Gastrocnemius medialis (tissue), 4 donors: ENCODE results near the gene TBC1D2. TPM values are rescaled to one million over a fixed set of nuclear protein-coding genes. Genes with fewer than 3 reads are reported as not detected.

Source experiments
- ATAC-seq, 2 donors: fragments of 150-250 bp; one replicate each; pipeline ENCODE4 v1.9.1; 2016
- DNase-seq, 2 donors: peaks; one replicate each; pipeline ENCODE4 v3.0.0-alpha.2; 2019
- H3K27ac ChIP-seq, 4 donors: fragments of 200-600 bp; sonication (generic); 1 replicate in 1 of 4; 2 replicates in 3 of 4; pipeline ENCODE4 v1.5.1; 2016 to 2018; ENCODE audit warnings: mild to moderate bottlenecking in 2 of 4, moderate library complexity in 1 of 4
- H3K27me3 ChIP-seq, 3 donors: fragments of 200-600 bp; sonication (generic) in 2 of 3; 1 replicate in 1 of 3; 2 replicates in 2 of 3; pipeline versions ENCODE4 v1.5.1 to v1.6.0; 2016 to 2019; ENCODE audit warnings: mild to moderate bottlenecking in 1 of 3, moderate library complexity in 1 of 3
- H3K36me3 ChIP-seq, 2 donors: fragments of 200-600 bp; sonication (generic) in 1 of 2; one replicate each; pipeline ENCODE4 v1.5.1; 2017 to 2018
- H3K4me1 ChIP-seq, 2 donors: fragments of 200-600 bp; sonication (generic) in 1 of 2; one replicate each; pipeline ENCODE4 v1.5.1; 2016 to 2017; ENCODE audit warnings: mild to moderate bottlenecking in 2 of 2
- H3K4me3 ChIP-seq, 4 donors: fragments of 200-600 bp; sonication (generic) in 3 of 4; 1 replicate in 1 of 4; 2 replicates in 3 of 4; pipeline ENCODE4 v1.5.1; 2016 to 2019; ENCODE audit warnings: mild to moderate bottlenecking in 2 of 4
- H3K9me3 ChIP-seq, 3 donors: fragments of 200-600 bp; sonication (generic) in 2 of 3; 1 replicate in 1 of 3; 2 replicates in 2 of 3; pipeline ENCODE4 v1.5.1; 2016 to 2019
- POLR2A ChIP-seq, 2 donors: fragments of 450-650 bp; IDR thresholded peaks; one replicate each; pipeline ENCODE4 v1.6.1; 2017; ENCODE audit warnings: antibody characterized with exemption in 2 of 2, mild to moderate bottlenecking in 2 of 2, moderate library complexity in 2 of 2
- in situ Hi-C, 4 donors: fragments of 200-750 bp; cut with MboI; loops; one replicate each; pipeline versions ENCODE4 v1.15.0 to v1.8.0; 2017; ENCODE audit warnings: low sequenced_read_pairs in 4 of 4
- intact Hi-C: fragments of 100-400 bp; cut with DNase I; formaldehyde crosslinking; loops from one replicate; pipeline ENCODE4 v1.15.1; 2023; ENCODE audit warnings: low total_unique reads
- total RNA-seq, 4 donors: library from RNA; depleted of rRNA; stranded (reverse); fragments of >200 nt; gene quantifications; one replicate each; pipeline versions ENCODE4 v1.1.0 to v1.2.3, GENCODE V29; 2016
- TF ChIP-seq, protein P1 (sequence below), 5 experiments: fragments of 450-650 bp in 3 of 5; fragments of 200-600 bp in 2 of 5; sonication (generic) in 2 of 5; IDR thresholded peaks in 4 of 5; conservative IDR thresholded peaks in 1 of 5; 1 replicate in 4 of 5; 2 replicates in 1 of 5; pipeline ENCODE4 v1.5.1; 2016 to 2019; ENCODE audit warnings: antibody characterized with exemption in 5 of 5, mild to moderate bottlenecking in 3 of 5, moderate library complexity in 3 of 5

The TBC1D2 gene
- total RNA-seq, 4 donors from 2014 or later = 0.66 to 2.9 (median 1.6) TPM

DNA sequence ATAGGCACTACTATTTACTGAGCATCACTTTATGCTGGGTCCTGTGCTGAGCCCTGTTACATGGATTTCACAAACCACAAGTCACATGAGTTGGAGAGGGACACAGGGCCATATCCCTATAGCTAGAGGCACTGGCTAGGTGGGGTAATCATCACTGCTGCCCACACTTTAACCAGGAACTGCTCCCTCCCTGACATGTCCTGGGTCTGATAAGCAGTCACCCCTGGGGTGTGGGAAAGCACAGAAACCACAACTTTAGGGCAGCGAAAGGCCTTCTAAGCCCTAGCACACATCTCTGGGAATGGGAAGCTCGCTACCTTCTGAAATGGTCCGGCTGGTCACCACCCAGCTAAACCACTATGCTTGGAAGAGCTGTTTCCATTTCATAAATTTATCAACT, 15.0 kb downstream of the TBC1D2 start:
- Histone ChIP-seq H3K4me1 (no peaks in the 10 kb centered on the region), H3K27ac (no peak overlapping the region), H3K4me3 (no peak overlapping the region), H3K9me3 (no peaks in the 10 kb centered on the region), H3K27me3 (no peaks in the 10 kb centered on the region), H3K36me3 (no peaks in the 10 kb centered on the region)
- DNase-seq (no peak), ATAC-seq (no peak)
- in situ Hi-C loops (no loop called here), intact Hi-C loops (no loop called here)
- TF ChIP-seq POLR2A (IDR thresholded peaks at IDR 0.05) = no peak
- TF ChIP-seq, protein P1, sequence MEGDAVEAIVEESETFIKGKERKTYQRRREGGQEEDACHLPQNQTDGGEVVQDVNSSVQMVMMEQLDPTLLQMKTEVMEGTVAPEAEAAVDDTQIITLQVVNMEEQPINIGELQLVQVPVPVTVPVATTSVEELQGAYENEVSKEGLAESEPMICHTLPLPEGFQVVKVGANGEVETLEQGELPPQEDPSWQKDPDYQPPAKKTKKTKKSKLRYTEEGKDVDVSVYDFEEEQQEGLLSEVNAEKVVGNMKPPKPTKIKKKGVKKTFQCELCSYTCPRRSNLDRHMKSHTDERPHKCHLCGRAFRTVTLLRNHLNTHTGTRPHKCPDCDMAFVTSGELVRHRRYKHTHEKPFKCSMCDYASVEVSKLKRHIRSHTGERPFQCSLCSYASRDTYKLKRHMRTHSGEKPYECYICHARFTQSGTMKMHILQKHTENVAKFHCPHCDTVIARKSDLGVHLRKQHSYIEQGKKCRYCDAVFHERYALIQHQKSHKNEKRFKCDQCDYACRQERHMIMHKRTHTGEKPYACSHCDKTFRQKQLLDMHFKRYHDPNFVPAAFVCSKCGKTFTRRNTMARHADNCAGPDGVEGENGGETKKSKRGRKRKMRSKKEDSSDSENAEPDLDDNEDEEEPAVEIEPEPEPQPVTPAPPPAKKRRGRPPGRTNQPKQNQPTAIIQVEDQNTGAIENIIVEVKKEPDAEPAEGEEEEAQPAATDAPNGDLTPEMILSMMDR (IDR thresholded peaks at IDR 0.05 in 4 of 5, conservative IDR thresholded peaks at IDR 0.05 in 1 of 5) = no peak

DNA sequence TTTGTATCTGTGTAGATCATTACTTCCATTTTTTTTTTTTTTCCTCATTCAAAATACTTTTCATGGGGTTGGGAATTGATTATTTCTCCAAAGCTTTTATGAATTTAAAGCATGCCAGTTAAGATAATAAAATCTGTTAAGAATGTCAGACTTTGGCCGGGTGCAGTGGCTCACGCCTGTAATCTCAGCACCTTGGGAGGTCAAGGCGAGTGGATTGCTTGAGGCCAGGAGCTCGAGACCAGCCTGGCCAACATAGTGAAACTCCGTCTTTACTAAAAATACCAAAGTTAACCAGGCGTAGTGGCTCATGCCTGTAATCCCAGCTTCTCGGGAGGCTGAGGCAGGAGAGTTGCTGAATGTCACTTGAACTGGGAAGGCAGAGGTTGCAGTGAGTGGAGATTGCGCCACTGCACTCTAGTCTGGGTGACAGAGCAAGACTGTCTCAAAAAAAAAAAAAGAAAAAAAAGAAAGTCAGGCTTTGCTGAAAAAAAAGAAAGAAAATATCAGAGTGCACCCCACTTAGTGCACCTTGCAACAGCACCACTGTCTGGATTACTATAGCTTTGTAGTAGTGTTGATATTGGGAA, 18.5 kb downstream of the TBC1D2 start:
- ATAC-seq = no peak
- Histone ChIP-seq H3K27me3 (no peaks in the 10 kb centered on the region), H3K4me3 (no peak overlapping the region), H3K9me3 (no peaks in the 10 kb centered on the region), H3K36me3 (no peaks in the 10 kb centered on the region), H3K4me1 (no peaks in the 10 kb centered on the region), H3K27ac (no peak overlapping the region)
- intact Hi-C loops = no loop called here
- in situ Hi-C loops = no loop called here
- DNase-seq = no peak
- TF ChIP-seq, protein P1 (IDR thresholded peaks at IDR 0.05 in 4 of 5, conservative IDR thresholded peaks at IDR 0.05 in 1 of 5) = no peak
- TF ChIP-seq POLR2A (IDR thresholded peaks at IDR 0.05) = no peak

DNA sequence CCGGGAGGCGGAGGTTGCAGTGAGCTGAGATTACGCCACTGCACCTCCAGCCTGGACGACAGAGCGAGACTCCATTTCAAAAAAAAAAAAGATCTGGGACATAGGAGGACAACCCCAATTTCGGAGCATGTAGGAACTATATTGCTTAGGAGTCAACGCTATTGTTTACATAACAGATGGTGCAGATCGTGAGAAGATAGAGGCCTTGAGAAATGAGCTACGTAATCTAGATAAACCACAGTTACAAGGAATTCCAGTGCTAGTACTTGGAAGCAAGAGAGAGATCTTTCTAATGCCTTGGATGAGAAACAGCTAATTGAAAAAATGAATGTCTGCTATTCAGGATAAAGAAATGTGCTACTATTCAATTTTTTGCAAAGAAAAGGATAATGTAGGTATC, 20.3 kb downstream of the TBC1D2 start:
- Histone ChIP-seq H3K27ac (no peak overlapping the region), H3K4me3 (no peak overlapping the region), H3K4me1 (no peaks in the 10 kb centered on the region), H3K27me3 (no peaks in the 10 kb centered on the region), H3K36me3 (no peaks in the 10 kb centered on the region), H3K9me3 (no peaks in the 10 kb centered on the region)
- ATAC-seq (no peak), DNase-seq (no peak)
- in situ Hi-C loops (no loop called here), intact Hi-C loops (no loop called here)
- TF ChIP-seq POLR2A (IDR thresholded peaks at IDR 0.05) = no peak
- TF ChIP-seq, protein P1 (IDR thresholded peaks at IDR 0.05 in 4 of 5, conservative IDR thresholded peaks at IDR 0.05 in 1 of 5) = no peak

DNA sequence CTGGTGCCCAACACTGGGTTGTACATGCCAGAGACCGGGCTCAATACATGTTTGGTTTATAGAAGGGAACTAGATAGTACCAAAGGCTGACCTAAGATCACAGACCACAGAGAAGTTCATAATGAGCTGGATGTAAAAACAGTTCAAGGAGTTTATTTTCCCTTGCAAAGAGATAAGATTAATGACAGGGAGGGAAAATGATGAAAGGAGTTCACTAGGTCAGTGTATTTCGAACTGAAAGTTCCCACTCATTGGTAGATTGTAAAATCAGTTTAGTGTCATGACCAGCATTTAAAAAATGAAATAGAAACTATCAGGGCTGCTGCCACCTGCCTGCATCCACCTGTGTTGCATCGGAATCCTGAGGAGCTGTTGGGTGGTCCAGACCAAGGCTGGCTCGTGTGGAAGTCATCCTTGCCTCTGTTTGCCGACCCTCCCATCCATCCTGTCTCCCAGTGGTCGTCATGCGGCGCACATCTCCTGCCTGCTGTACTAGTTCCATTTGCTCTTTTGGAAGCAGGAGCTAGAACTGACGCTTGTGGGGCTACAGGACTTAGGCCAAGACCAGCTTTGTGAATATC, 21.1 kb downstream of the TBC1D2 start:
- H3K27me3 ChIP-seq = no peaks in the 10 kb centered on the region
- intact Hi-C loops = no loop called here
- no peak overlapping the region for H3K27ac ChIP-seq
- TF ChIP-seq, protein P1 (IDR thresholded peaks at IDR 0.05 in 4 of 5, conservative IDR thresholded peaks at IDR 0.05 in 1 of 5) = no peak
- no peak for TF ChIP-seq POLR2A (IDR thresholded peaks at IDR 0.05)
- DNase-seq (no peak), ATAC-seq (no peak)
- in situ Hi-C loops = no loop called here
- H3K36me3 ChIP-seq = peaks cover 0 to under 1% of the 10 kb centered on the region in 2 donors
- H3K4me3 ChIP-seq = no peak overlapping the region
- no peaks in the 10 kb centered on the region for H3K9me3 ChIP-seq
- H3K4me1 ChIP-seq = no peaks in the 10 kb centered on the region

DNA sequence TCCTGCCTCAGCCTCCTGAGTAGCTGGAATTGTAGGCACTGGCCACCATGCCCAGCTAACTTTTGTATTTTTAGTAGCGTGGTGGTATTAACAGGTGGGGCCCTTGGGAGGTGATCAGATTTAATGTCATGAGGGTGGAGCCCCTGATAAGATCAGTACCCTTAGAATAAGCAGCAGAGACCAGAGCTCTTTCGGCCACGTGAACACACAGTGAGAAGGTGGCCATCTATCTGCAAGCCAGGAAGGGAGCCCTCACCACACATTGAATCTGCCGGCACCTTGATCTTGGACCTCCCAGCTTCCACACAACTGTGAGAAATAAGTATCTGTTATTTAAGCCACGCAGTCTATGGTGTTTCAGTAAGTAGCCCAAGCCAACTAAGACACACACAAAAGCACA, 22.5 kb downstream of the TBC1D2 start:
- H3K4me1 ChIP-seq = no peaks in the 10 kb centered on the region
- H3K9me3 ChIP-seq = no peaks in the 10 kb centered on the region
- no peaks in the 10 kb centered on the region for H3K27me3 ChIP-seq
- DNase-seq (no peak), ATAC-seq (no peak)
- H3K36me3 ChIP-seq = peaks cover 0 to 8% of the 10 kb centered on the region in 2 donors
- TF ChIP-seq, protein P1 (IDR thresholded peaks at IDR 0.05 in 4 of 5, conservative IDR thresholded peaks at IDR 0.05 in 1 of 5) = no peak
- no peak overlapping the region for H3K4me3 ChIP-seq
- H3K27ac ChIP-seq = no peak overlapping the region
- in situ Hi-C loops = no loop called here
- intact Hi-C loops = no loop called here
